Stimulated activated CD4-positive, alpha-beta T cell treated with anti-CD3 and anti-CD28 coated beads, Interleukin-1b, Interleukin-23, amount 100 ng/mL, for 24 hours (primary cell): ENCODE data around the gene PRR29.
"Not testable (repeated sequence)": the region's sequence is repeated elsewhere in the genome, so short reads cannot be mapped to it uniquely, and the experiment has no call there.

ENCODE experiments used
- DNase-seq, 4 experiments: peaks; one replicate each; pipeline ENCODE4 v3.0.0-alpha.2; 2020; ENCODE audit warnings: low read depth in 4 of 4, low spot score in 1 of 4

PRR29 gene

DNA sequence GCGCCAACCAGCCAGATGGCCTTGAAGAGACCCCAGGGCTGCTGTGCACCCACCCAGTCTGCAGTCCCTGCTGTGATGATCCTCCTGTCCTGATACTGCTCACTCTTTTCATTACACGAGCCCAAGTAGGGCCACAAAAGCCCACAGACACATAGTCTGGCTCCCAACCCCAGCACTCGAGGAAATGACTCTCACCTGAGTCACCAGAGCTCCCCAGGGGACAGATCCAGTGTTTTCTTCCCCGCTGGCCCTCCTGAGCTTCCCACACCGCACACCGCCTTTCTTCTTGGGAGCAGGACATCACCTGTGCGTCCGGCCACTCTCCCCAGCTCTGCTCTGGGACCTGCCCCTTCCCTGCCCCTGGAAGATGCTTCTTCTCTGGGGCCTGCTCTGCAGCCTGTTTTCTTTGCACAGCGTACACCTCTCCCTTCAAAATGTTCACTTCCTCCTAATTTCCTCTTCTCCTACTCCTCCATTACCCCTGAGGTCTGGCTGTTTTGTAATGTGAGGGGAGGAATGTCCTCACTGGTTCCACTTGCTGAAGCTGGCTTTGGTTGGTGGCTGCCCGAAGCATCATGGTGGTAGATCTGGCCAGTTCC lies 23.5 kb upstream of the PRR29 start:
- DNase-seq: no peak

DNA sequence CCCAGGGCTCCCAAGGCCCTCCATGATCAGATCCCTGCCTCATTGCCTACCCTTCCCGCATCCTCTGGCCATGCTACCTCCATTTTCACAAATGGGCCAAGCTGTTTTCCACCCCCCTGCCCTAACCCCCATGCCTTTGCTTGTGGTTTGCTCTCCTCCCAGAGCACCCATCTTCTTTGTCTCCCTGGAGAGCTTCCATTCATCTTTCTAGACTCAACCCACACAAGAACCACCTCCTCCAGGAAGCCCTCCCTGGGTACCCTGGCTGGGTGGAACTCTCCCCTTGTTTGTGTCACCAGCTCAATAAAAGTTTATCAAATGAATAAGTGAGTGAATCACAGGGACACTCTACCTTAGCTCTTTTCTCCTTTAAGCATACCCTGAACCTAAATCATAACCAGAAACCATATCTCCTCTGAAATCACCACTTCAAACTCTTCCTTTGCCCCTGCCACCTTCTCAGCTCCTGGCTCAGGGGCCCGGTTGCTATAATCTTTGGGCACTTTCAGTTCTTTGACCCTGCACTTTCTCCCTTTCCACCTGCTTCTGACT lies 22.5 kb upstream of the PRR29 start:
- DNase-seq: no peak

- no peak for DNase-seq
Observed at GRCh38 chr17:63976702-63977101, 21.4 kb upstream of the PRR29 start.

DNA sequence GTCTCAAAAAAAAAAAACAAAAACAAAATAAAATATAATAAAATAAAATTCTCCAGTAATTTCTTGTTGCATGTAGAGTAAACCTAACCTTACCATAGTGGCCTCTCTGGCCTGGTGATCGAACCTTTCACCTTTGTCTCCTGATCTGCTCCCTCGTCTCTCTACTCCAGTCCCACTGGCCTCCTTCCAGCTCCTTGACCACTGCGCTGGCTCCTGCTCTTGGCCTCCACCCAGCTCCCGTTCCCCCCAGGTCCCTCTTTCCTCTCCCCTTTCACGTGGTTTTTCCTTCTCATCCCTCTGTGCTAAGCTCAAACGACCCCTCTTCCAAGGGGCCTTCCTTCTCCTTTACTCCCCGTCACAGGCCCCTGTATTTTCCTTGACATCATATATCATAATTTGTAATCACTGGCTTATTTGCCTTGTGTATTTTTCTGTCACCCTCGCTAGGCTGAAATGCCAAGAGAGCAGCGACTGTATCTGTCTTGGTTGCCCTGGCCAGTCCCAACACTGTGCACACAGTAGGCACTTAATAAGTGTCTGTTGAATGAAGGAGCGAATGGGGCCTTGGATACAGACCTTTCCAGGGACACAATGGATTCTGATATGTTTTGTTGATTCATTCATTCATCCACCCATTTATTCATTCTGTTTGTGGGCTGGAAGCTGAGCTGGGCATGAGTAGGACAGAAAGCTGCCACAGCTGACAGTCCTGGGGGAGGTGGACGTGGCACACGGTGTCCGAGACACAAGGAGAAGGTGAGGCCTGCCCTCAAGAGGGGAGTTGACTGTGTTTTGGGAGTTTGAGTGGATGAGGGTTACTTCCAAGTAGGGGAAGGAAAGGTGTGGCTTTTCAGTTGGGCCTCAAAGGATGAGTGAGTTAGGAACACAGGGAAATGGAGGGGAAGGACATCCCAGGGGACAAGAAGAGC lies 19.6 kb upstream of the PRR29 start:
- DNase-seq: no peak

- not testable (repeated sequence) for DNase-seq
Observed at GRCh38 chr17:63982641-63983040, 15.5 kb upstream of the PRR29 start.

DNA sequence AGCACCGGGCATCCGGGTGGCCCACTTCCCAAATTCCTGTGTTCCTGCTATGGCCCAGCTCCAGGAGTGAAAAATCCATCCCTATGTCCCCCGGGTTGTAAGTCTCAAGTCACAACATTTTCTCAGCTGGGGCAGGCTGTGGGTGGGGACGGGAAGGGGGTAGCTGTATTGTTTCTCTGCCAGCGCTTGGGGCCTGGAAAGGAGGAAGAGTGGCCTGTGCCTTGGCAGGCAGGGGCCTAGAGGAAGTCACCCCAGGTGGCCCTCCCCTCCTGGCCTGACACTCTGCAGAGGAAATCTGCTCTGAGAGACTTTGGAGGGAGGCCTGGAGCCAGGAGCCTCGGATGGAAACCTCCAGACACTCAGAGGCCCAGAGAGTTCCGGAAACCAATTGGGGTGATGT lies 14.8 kb upstream of the PRR29 start:
- DNase-seq: no peak

DNA sequence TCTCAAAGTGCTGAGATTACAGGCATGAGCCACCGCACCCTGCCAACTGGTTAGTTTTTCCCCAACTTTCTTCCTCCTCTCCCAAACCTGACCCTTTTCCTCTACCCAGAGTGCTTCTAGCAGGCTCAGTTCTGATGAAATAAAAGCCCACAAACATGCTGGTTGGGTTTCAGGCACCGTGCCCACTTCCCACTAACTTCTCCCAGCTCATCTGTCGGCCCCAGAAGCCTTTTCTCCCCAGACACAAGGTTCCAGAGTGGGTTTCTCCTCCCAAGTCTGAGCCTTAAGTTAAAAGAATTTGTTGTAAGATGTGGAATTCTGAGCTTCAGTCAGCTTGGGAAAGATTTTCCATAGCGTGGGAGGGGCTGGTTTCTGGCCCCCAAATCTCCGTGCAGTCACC lies 13.9 kb upstream of the PRR29 start:
- DNase-seq: no peak

DNA sequence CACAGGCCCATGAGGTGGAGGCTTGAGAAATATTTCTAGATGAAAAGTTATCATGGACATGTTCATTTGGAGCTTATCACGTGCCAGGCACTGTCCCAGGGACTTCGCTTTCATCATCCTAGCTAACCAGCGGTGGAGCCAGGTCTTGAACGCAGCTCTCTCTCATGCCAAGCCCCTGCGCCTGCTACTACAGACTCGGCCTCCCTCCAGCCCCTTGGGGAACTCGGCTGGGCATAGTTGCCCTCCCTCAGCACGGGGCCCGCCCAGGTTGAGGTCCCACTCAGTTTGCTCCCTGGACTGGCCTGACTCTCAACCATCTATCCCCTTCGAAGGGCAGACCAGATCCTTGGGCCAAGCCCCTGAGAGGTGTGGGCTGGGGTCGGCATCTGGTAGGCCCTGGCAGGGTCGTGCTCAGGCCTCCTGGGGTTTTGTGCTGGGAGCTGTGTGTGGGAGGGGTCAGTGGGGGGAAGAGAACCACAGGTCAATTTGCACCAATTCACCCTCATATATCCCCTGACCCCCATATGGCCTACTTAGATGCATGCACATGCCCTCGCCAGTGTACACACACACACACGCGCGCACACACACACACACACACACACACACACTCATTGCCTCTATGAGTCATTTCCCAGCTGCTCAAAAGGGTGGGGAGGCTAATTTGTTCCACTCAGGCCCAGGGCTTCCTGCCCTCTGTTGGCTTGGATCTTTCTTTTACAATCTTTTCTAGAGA lies 13.3 kb upstream of the PRR29 start:
- DNase-seq: peak in 1 of 4 experiments; percentile 46

DNA sequence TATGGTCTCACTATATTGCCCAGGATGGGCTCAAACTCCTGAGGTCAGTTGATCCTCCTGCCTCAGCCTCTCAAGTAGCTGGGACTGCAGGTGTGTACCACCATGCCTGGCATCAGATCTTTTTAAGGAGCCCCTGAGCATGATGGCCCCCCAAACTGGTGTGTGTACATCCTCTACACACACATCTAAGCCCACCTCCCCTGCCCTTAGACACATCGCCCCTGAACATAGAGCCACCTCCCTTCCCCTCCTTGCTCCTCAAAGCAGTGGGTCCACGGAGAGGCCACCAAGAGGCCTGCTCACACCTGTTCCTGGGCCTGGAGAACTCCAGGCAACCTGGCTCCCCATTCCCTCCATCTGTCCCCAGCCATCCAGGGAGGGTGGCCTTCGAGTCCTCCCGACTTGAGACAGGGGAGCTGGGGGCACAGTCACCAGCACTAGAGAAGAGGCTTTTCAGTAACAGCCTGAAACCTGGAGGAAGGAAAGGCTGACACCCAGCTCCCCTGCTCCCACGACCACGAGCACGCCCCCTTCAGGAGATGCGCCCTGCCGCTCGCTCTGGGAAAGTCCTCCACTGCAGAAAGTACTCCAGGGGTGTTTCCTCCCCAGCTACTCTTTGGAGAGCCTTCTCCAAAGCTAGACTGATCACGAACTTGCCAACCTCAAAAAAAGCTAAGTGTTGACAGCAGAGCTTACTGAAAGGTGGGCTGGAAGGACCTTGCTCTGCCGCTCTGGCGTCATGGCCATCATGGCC lies 12.6 kb upstream of the PRR29 start:
- DNase-seq: no peak

DNA sequence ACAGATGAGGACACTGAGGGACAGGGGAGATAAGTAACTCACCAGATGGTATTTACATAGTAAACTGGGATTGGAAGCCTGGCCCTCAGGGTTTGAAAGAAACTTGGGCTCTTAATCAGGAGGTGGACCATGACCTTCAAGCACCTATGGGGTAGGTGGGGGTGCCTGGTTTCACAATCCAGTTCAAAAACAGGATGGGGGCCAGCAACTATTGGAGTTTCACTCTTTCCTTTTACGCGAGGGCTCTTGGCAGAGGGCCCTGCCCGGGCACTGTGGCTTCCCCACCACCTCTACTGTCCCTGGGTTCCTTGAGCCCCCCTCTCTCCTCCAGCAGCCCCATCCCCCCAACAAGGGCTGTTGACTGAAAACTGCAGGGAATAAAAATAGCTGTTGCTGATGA lies 11.3 kb upstream of the PRR29 start:
- no peak for DNase-seq

DNA sequence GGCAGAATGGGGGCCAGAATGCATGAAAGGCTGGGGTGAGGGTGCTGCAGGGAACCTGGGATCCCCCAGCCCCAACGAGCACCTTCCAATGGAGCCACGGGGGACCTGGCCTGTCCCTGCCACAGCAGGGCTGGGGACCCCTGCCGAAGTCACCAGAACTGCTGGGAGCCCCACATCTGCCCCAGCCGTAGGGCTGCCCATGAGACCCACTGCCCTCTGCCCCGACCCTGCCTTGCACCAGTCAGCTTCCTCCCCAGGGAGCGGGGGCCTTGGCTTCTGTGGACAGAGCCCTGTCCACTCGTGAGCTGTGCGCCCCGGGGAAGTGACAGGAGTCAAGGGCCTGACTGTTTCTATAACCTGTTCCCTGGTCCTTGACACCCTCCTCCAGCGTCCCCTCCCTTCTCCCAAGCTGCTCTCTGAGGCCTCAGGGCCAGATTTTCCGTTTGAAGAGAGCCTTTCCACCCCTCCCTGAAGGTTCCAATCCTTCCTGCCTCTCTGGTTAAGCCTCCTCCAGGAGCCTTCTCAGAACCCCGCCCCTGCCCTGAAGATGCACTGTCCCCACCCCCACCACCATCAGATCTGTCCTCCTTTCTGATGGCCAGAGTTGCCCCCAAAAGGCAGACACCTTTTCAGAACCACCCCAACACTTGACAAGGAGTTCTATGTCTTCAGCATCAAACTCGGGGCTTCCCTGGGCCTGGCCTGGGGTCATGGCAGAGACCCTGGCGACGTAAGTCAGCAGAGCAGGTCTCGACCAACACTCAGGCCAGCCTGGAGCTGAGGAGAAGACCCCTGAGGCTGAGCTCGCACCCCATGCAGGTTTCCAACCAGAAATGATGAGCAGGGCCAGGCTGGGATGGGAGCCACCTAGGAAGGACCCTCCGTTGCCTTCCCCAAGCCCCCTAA lies 10.7 kb upstream of the PRR29 start:
- DNase-seq: no peak

- DNase-seq: no peak
Observed at GRCh38 chr17:63988127-63988478, 10.0 kb upstream of the PRR29 start.

DNA sequence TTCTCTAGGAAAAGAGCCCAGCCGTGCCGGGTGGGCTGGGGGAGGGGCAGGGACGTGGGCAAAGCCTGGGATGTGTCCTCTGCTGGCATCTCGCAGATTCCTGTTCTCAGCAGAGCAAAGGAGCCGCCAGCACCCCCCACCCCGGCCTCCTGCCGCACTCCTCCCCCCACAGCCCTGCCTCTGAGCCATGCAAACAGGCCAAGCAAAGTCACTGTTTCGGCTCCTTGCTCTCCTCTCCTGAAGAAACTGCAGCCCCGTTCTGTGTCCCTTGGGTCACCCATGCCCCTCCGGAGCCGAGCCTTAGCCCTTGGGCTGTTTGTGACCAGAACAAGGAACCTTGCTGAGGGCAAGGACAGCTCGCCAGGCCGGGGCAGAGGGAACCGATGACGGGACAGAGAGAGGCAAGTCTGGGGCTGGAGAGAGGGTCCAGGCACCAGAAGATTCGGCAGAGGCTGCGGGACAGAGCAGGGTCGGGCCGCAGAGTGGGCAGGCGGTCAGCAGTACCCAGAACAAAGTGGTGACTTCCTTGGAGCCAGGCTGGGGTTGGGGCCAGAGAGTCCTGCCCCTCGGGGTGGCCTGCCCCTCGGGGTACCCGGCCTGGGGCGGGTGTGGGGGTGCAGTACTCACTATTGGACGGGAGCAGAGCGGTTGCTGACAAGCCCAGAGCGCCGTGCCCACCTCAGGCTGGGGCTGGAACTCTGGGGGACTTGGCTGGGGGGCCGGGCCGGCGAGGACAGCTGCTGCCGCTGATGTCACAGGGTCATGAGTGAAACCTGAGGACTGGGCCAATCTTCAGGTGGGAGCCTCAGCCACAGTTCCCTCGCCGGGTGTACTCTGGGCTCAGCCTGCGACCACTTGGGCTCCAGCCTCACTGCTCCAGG lies 9.2 kb upstream of the PRR29 start:
- no peak for DNase-seq

DNA sequence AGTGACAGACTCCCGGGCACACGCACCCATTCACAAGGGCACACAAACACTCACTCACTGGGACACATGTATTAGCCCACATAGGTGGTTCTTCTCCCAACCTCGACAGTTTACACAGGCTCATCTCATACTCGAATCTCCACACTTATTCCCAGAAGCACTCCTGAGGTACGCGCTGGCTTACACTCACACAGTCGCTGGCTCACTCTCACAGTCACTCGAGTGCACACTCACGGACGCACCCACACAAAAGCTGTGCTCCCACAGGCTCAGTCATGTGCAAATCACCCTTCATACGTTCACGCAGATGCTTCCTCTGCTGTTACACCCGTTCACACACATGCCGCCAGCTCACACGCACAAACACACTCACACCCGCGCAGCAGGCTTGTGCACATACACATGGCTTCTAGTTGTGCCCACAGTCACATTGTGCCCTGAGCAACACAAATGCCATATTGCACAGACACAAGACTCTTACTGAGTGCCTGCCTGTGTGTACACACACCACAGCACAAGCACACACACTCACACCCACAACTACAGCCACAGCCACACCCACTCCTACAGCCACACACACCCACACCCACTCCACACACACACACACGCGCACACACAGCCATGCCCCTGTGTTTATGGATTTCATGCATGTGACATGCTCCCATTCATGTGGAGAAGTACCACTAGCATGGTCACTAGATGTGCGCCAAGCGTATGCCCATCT lies 8.4 kb upstream of the PRR29 start:
- no peak for DNase-seq

DNA sequence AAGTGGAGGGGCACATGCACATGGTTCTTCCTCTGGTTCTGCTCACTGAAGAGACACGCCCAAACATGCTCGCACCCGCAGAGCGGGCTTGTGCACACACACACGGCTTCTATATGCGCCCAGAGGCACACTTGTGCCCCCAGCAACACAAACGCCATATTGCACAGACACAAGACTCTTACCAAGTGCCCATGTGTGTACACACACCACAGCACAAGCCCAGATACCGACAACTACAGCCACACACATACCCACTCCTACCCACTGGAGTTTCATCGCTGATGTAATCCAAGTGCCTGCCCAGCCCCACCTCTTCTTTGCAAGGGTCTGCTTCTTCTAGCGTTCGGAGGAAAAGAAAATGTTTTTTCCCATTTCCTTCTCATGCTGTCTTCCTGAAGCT lies 6.5 kb upstream of the PRR29 start:
- no peak for DNase-seq

DNA sequence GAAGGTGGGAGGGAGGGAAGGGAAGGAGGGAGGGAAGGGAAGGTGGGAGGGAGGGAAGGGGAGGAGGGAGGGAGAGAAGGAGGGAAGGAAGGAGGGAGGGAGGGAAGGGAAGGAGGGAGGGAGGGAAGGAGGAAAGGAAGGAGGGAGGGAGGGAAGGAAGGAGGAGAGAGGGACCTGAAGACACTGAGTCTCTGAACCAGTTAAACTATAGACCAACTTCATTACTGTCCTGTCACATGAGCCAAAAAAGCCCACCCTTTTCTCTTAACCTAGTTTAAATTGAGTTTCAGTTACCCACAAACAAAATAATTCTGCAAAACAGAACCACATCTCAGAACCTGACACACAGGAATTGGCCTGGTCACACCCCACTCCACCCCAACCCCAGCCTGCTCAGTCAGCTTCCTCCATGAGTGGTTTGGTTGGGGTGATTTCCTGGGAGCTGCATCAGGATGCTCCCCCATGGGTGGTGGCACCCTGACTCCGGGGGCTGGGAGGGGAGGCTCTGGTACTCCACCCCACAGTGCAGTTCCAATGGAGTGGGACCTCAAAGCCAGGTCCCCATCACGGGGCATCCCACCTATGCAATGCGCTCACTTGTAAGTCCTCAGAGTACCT lies 4.7 kb upstream of the PRR29 start:
- DNase-seq: no peak

DNA sequence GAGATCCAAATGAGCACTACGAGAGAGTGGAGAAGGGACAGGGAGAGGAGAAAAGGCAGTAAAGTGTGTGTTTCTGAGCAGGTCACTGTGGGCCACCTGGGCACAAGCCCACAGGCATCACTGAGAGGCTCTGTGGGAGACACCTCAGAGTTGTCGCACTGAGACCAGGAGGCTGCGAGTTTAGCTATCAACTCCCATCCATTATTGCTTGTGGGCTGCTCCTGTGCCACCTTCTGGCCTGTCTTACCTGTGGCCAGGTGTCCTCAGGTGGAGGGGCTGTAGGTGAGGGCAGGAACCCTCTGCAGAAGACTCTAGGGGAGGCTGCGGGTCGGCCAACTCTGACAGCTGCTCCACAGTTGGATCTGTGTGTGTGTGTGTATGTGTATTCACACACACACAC lies 2.5 kb upstream of the PRR29 start:
- no peak for DNase-seq
